ENCODE results near the gene XKR3.
"Not testable (repeated sequence)": the region's sequence is repeated elsewhere in the genome, so short reads cannot be mapped to it uniquely, and the experiment has no call there.

XKR3 gene

DNA sequence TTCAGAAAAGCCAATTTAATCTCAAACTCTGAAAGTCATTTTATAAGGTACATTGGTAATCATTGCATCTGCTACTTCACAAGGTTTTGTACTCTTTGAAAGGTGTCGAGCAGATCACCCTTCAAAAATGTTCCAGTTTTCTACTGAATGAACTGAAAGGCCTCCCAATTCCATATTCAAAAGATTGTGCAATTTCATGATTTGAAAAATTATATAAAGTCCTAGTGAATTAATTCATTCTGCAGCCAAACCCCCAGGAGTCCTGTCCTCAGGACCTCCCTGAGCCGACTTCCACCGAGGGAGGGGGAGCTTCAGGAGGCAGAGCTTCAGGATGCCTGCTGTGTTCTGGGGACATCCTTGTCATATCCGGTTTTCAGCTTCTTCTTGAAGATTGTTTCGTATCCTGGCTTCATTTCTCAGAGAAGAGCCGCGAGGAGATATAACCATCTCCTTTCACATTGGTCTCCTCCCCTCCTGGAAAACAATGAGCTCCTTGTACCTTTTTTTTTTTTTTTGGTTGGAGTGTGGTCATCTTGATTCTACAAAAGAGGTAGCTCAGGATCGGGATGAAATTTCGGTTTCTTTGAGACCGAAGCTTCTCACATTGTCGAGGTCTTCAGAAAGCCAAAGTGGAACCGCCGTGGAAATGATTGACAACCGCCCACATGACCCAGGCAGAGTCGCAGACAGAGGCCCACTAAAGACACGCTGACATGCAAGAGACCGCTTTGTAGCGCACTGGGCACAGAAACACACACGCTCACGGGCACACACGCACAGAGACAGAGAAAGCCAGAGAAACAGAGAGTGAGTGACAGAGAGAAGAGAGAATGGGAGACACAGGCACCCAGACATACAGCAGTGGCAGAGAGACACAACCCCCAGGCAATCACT is 77.7 kb downstream of the XKR3 start:
- H3K4me1 ChIP-seq (ENCODE audit: insufficient read depth, low read length); H3K9me3 ChIP-seq (ENCODE audit: control insufficient read depth, insufficient read depth, low read length); H3K36me3 ChIP-seq (ENCODE audit: insufficient read depth, low read length); H3K9ac ChIP-seq (ENCODE audit: low read depth, low read length): not testable (repeated sequence)

DNA sequence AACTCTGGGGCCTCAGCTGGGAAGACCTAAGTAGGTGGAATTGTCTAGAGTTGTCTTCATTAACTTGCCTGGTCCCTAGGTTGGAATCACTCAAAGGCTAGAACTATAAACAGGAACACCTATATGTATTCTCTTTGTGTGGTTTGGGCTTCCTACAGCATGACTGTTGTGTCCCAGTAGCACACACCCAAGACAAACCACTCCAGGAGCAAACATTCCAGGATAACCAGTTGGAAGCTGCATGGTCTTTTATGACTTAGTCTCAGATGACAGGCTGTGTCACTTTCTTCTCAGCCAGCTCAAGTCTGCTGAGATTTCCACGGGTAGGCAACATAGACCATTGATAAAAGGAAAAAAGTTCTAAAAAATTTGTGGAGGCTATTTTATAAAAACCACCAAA is 90.9 kb downstream of the XKR3 start:
- H3K9ac ChIP-seq (ENCODE audit: low read depth, low read length); H3K4me1 ChIP-seq (ENCODE audit: insufficient read depth, low read length); H3K36me3 ChIP-seq (ENCODE audit: insufficient read depth, low read length); H3K9me3 ChIP-seq (ENCODE audit: control insufficient read depth, insufficient read depth, low read length): not testable (repeated sequence)

Data from ES-I3 (cell line).